ENCODE data around the gene NYAP1. TPM values are rescaled to one million over a fixed set of nuclear protein-coding genes. Genes with fewer than 3 reads are reported as not detected.
"Not testable (repeated sequence)": the region's sequence is repeated elsewhere in the genome, so short reads cannot be mapped to it uniquely, and the experiment has no call there.

NYAP1 gene
- total RNA-seq, 1 donor from 2014 or later = under 0.01 TPM

GRCh38 chr7:100519580-100519979 lies 35.9 kb downstream of the NYAP1 start:
- H3K27me3 ChIP-seq (ENCODE audit: control insufficient read depth, insufficient read depth, low read length) = no peaks in the 10 kb centered on the region
- H3K4me3 ChIP-seq (ENCODE audit: low read depth, low read length) = no peak overlapping the region
- no peak for FAIRE-seq
- no peaks in the 10 kb centered on the region for H3K36me3 ChIP-seq (ENCODE audit: control insufficient read depth, insufficient read depth, low read length)
- DNase-seq (ENCODE audit: low read depth) = no peak
- TF ChIP-seq CTCF (IDR thresholded peaks at IDR 0.05; ENCODE audit: insufficient read depth, low read length, severe bottlenecking) = no peak

GRCh38 chr7:100520138-100520537 lies 36.4 kb downstream of the NYAP1 start:
- no peak for TF ChIP-seq CTCF (IDR thresholded peaks at IDR 0.05; ENCODE audit: insufficient read depth, low read length, severe bottlenecking)
- Histone ChIP-seq H3K4me3 (ENCODE audit: low read depth, low read length) (no peak overlapping the region), H3K27me3 (ENCODE audit: control insufficient read depth, insufficient read depth, low read length) (no peaks in the 10 kb centered on the region), H3K36me3 (ENCODE audit: control insufficient read depth, insufficient read depth, low read length) (no peaks in the 10 kb centered on the region)
- DNase-seq (ENCODE audit: low read depth) (no peak), FAIRE-seq (no peak)

- Histone ChIP-seq H3K27me3 (ENCODE audit: control insufficient read depth, insufficient read depth, low read length) (no peaks in the 10 kb centered on the region), H3K4me3 (ENCODE audit: low read depth, low read length) (no peak overlapping the region), H3K36me3 (ENCODE audit: control insufficient read depth, insufficient read depth, low read length) (no peaks in the 10 kb centered on the region)
- DNase-seq (ENCODE audit: low read depth) (no peak), FAIRE-seq (no peak)
- no peak for TF ChIP-seq CTCF (IDR thresholded peaks at IDR 0.05; ENCODE audit: insufficient read depth, low read length, severe bottlenecking)
Observed at GRCh38 chr7:100521076-100521475, 37.3 kb downstream of the NYAP1 start.

DNA sequence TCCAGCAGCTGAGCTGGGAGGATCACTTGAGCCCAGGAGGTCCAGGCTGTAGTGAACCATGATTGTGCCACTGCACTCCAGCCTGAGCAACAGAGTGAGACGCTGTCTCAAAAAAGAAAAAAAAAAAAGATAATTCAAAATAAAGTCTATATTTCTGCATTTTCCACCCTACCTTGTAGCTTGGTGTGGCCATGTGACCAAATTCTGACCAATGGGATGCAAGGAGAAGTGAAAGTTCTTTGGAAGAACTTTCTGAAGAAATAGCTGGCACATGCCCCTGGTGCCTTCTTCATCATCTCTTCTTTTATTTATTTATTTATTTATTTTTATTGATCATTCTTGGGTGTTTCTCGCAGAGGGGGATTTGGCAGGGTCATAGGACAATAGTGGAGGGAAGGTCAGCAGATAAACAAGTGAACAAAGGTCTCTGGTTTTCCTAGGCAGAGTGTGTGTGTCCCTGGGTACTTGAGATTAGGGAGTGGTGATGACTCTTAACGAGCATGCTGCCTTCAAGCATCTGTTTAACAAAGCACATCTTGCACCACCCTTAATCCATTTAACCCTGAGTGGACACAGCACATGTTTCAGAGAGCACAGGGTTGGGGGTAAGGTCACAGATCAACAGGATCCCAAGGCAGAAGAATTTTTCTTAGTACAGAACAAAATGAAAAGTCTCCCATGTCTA lies 38.3 kb downstream of the NYAP1 start:
- not testable (repeated sequence) for DNase-seq (ENCODE audit: low read depth); H3K27me3 ChIP-seq (ENCODE audit: control insufficient read depth, insufficient read depth, low read length); H3K36me3 ChIP-seq (ENCODE audit: control insufficient read depth, insufficient read depth, low read length); H3K4me3 ChIP-seq (ENCODE audit: low read depth, low read length); FAIRE-seq

- FAIRE-seq; DNase-seq (ENCODE audit: low read depth); H3K27me3 ChIP-seq (ENCODE audit: control insufficient read depth, insufficient read depth, low read length); H3K4me3 ChIP-seq (ENCODE audit: low read depth, low read length); H3K36me3 ChIP-seq (ENCODE audit: control insufficient read depth, insufficient read depth, low read length): not testable (repeated sequence)
Observed at GRCh38 chr7:100523192-100523591, 39.5 kb downstream of the NYAP1 start.

DNA sequence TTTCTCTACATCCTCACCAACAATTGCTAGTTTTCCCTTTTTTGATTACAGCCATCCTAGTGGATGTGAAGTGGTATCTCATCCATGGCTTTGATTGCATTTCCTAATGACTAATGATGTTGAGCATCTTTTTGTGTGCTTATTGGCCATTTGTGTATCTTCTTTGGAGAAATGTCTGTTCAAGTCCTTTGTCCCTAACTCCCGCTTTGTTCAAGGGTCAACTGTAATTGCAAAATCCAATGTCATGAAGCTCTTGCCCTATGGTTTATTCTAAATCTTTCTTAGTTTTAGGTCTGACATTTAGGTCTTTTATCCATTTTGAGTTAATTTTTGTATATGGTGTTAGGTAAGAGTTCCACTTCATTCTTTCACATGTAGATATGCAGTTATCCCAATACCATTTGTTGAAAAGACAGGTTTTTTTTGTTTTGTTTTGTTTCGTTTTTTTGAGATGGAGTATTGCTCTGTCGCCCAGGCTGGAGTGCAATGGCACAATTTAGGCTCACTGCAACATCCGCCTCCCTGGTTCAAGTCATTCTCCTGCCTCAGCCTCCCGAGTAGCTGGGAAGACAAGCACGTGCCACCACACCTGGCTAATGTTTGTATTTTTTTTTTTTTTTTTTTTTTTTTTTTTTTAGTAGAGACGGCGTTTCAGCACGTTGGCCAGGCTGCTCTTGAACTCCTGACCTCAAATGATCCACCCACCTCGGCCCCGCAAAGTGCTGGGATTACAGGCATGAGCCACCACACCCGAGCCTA lies 44.6 kb downstream of the NYAP1 start:
- H3K36me3 ChIP-seq (ENCODE audit: control insufficient read depth, insufficient read depth, low read length); H3K27me3 ChIP-seq (ENCODE audit: control insufficient read depth, insufficient read depth, low read length); H3K4me3 ChIP-seq (ENCODE audit: low read depth, low read length); DNase-seq (ENCODE audit: low read depth); FAIRE-seq: not testable (repeated sequence)

DNA sequence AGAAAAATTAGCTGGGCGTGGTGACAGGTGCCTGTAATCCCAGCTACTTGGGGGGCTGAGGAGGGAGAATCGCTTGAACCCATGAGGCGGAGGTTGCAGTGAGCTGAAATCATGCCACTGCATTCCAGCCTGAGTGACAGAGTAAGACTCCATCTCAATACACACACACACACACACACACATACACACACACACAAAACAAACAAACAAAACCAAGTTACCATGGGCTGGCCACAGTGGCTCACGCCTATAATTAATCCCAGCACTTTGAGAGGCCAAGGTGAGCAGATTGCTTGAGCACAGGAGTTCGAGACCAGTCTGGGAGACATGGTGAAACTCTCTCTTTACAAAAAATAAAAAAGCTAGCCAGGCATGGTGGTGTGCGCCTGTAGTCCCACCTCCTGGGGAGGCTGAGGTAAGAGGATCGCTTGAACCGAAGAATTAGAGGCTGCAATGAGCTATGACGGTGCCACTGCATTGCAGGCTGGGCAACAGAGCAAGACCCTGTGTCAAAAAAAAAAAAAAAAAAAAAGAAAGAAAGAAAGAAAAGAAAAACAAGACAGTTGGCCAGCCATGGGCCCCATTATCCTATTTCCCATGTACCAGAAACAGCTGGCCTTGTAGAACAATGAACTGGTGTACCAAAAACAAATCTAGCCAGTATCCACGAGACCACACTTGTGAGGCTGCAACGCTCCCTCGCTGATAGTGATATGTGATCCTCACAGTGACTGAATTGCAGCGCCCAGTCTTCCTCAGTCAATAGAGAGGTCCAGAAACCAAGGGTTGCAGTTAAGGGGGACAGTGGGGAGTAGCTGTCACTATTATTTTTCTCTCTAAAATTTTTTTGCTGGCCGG lies 48.7 kb downstream of the NYAP1 start:
- FAIRE-seq (no peak), DNase-seq (ENCODE audit: low read depth) (no peak)
- no peaks in the 10 kb centered on the region for H3K27me3 ChIP-seq (ENCODE audit: control insufficient read depth, insufficient read depth, low read length)
- H3K36me3 ChIP-seq (ENCODE audit: control insufficient read depth, insufficient read depth, low read length) = no peaks in the 10 kb centered on the region
- TF ChIP-seq CTCF (IDR thresholded peaks at IDR 0.05; ENCODE audit: insufficient read depth, low read length, severe bottlenecking) = no peak
- no peak overlapping the region for H3K4me3 ChIP-seq (ENCODE audit: low read depth, low read length)

GRCh38 chr7:100535982-100536381 lies 52.3 kb downstream of the NYAP1 start:
- not testable (repeated sequence) for FAIRE-seq; DNase-seq (ENCODE audit: low read depth); H3K36me3 ChIP-seq (ENCODE audit: control insufficient read depth, insufficient read depth, low read length)

DNA sequence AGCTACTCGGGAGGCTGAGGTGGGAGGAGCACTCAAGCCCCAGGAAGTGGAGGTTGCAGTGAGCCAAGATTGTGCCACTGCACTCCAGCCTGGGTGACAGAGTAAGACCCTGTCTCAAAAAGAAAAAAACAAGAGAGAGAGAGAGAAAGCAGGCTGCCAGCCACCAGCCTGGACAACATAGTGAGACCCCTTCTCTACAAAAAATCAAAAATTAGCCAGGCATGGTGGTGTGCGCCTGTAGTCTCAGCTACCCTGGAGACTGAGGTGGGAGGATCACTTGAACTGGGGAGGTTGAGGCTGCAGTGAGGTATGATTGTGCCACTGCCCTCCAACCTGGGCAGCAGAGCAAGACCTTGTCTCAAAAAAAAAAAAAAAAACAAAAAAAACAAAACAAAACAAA lies 53.0 kb downstream of the NYAP1 start:
- H3K36me3 ChIP-seq (ENCODE audit: control insufficient read depth, insufficient read depth, low read length); DNase-seq (ENCODE audit: low read depth); FAIRE-seq; H3K27me3 ChIP-seq (ENCODE audit: control insufficient read depth, insufficient read depth, low read length); H3K4me3 ChIP-seq (ENCODE audit: low read depth, low read length): not testable (repeated sequence)

More at GRCh38 chr7:100535982-100536381, 52.3 kb downstream of the NYAP1 start:
- H3K27me3 ChIP-seq (ENCODE audit: control insufficient read depth, insufficient read depth, low read length); H3K4me3 ChIP-seq (ENCODE audit: low read depth, low read length): not testable (repeated sequence)

Data from bronchial epithelial cell (primary cell).